OCI-LY7 (cell line): ENCODE results near the gene TTL.

Experiments
- EZH2phosphoT487 ChIP-seq: fragments of 200-600 bp; sonication (generic); IDR thresholded peaks from 2 replicates; pipeline ENCODE4 v1.6.1; 2018; ENCODE audit warnings: low read depth, borderline replicate concordance, mild to moderate bottlenecking, mixed run types, antibody characterized with exemption, low read length, moderate library complexity, mixed read lengths
- TF ChIP-seq, protein P1 (sequence below): fragments of 200-600 bp; sonication (generic); conservative IDR thresholded peaks from 2 replicates; pipeline ENCODE4 v1.5.1; 2014; ENCODE audit warnings: mild to moderate bottlenecking, antibody characterized with exemption, low read length, moderate library complexity, mixed read lengths

DNA sequence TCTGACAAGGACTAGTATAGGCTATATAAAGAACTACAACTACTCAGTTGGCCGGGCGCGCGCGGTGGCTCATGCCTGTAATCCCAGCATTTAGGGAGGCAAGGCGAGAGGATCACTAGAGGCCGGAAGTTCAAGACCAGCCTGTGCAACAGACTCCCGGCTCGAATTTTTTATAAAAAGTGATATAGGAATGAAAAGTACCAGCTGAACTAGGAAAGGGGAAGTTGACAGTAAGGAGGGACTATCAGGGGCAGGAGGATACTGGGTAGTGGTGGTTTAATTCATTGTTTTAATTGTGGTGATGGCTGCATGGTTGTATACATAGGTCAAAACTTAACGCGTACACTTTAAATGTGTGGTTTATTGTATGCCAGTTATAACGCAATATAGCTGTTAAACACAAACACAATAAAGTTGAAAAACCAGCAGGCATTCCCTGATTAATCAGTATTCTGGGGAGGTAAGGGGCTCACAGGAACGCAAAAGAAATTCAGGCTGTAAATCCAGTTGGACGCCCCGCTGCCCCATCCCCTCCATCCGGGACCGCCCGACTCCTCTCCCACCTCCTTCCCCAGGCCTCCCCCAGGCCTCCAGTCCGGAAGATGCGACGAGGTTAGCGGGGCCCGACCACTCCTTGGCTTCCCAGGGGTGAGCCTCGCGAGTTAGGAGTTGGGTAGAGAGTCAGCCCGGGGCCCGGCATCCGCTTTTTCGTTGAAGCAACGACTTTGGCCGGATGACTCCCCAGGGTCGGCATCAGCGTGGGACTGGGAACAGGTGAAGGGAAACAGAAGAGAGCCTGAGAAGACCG is 59.6 kb downstream of the TTL start:
- TF ChIP-seq, protein P1, sequence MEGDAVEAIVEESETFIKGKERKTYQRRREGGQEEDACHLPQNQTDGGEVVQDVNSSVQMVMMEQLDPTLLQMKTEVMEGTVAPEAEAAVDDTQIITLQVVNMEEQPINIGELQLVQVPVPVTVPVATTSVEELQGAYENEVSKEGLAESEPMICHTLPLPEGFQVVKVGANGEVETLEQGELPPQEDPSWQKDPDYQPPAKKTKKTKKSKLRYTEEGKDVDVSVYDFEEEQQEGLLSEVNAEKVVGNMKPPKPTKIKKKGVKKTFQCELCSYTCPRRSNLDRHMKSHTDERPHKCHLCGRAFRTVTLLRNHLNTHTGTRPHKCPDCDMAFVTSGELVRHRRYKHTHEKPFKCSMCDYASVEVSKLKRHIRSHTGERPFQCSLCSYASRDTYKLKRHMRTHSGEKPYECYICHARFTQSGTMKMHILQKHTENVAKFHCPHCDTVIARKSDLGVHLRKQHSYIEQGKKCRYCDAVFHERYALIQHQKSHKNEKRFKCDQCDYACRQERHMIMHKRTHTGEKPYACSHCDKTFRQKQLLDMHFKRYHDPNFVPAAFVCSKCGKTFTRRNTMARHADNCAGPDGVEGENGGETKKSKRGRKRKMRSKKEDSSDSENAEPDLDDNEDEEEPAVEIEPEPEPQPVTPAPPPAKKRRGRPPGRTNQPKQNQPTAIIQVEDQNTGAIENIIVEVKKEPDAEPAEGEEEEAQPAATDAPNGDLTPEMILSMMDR, result no peak
- TF ChIP-seq EZH2phosphoT487, result no peak
